HepG2 (cell line): ENCODE measurements around the gene PLPPR3. TPM values are rescaled to one million over a fixed set of nuclear protein-coding genes. Genes with fewer than 3 reads are reported as not detected.
A peak's percentile ranks its signal among the peaks of the same experiment; 100 is the strongest.

Experiments
- CBFB ChIP-seq: sonication (generic); formaldehyde crosslinking; IDR thresholded peaks from 2 replicates; pipeline ENCODE4 v1.4.0; 2020; ENCODE audit warnings: missing genetic modification reagents
- DBP ChIP-seq: sonication (generic); formaldehyde crosslinking; IDR thresholded peaks from 2 replicates; pipeline ENCODE4 v1.4.0; 2020; ENCODE audit warnings: missing genetic modification reagents; ENCODE audit errors: not compliant biosample characterization
- ERF ChIP-seq: IDR thresholded peaks from 2 replicates; pipeline ENCODE4 v1.6.1; 2018; ENCODE audit warnings: missing biosample characterization, missing genetic modification reagents
- ETV5 ChIP-seq: IDR thresholded peaks from 2 replicates; pipeline ENCODE4 v1.6.1; 2018; ENCODE audit warnings: missing biosample characterization, missing genetic modification reagents, inconsistent platforms, borderline replicate concordance
- HMGA1 ChIP-seq: sonication (generic); formaldehyde crosslinking; conservative IDR thresholded peaks from 2 replicates; pipeline ENCODE4 v1.4.0; 2020; ENCODE audit warnings: missing genetic modification reagents
- HNRNPK ChIP-seq: fragments of 200-400 bp; formaldehyde crosslinking; IDR thresholded peaks from 2 replicates; pipeline ENCODE4 v1.6.1; 2018; ENCODE audit warnings: low read length, low read depth, moderate library complexity, mild to moderate bottlenecking; ENCODE audit not compliant: poor library complexity, severe bottlenecking
- JUN ChIP-seq: sonication (generic); formaldehyde crosslinking; IDR thresholded peaks from 2 replicates; pipeline ENCODE4 v1.4.0; 2020; ENCODE audit warnings: mild to moderate bottlenecking, missing genetic modification reagents
- MZF1 ChIP-seq: sonication (generic); formaldehyde crosslinking; IDR thresholded peaks from 2 replicates; pipeline ENCODE4 v1.8.1; 2023; ENCODE audit warnings: mild to moderate bottlenecking, missing genetic modification reagents, borderline replicate concordance
- POLR2AphosphoS5 ChIP-seq: IDR thresholded peaks from 2 replicates; pipeline ENCODE4 v1.6.1; 2012; ENCODE audit warnings: low read depth, low read length
- SUZ12 ChIP-seq: fragments of 150-350 bp; IDR thresholded peaks from 2 replicates; pipeline ENCODE4 v1.6.1; 2014; ENCODE audit warnings: low read depth, low read length
- ZBTB49 ChIP-seq: sonication (generic); formaldehyde crosslinking; IDR thresholded peaks from 2 replicates; pipeline ENCODE4 v1.4.0; 2020; ENCODE audit warnings: missing genetic modification reagents, borderline replicate concordance
- ZFP82 ChIP-seq: sonication (generic); formaldehyde crosslinking; IDR thresholded peaks from 2 replicates; pipeline ENCODE4 v1.5.1; 2020; ENCODE audit warnings: mild to moderate bottlenecking, missing genetic modification reagents, borderline replicate concordance
- ZNF224 ChIP-seq: sonication (generic); formaldehyde crosslinking; IDR thresholded peaks from 2 replicates; pipeline ENCODE4 v1.5.0; 2020; ENCODE audit warnings: mild to moderate bottlenecking, missing genetic modification reagents
- ZNF720 ChIP-seq: sonication (generic); formaldehyde crosslinking; IDR thresholded peaks from 2 replicates; pipeline ENCODE4 v1.4.0; 2020; ENCODE audit warnings: missing genetic modification reagents
- polyA plus RNA-seq, 8 experiments: library from polyadenylated mRNA; depleted of rRNA in 3 of 8; stranded (reverse) in 7 of 8; unstranded in 1 of 8; fragments of >200 nt; fragmentation: Illumina TruSeq in 4 of 8; extraction: Trizol in 4 of 8; gene quantifications; 2 replicates each; pipeline versions ENCODE4 v1.2.1 to v1.2.3, GENCODE V29; 2011 to 2016; ENCODE audit warnings: low read depth in 4 of 8, missing spikeins in 1 of 8, mixed read lengths in 1 of 8; ENCODE audit not compliant: insufficient read depth in 1 of 8
- total RNA-seq, 5 experiments: library from RNA; depleted of rRNA; stranded (reverse); fragments of >200 nt; fragmentation: Illumina TruSeq; extraction: Trizol; gene quantifications; 2 replicates each; pipeline ENCODE4 v1.2.3, GENCODE V29; 2016; ENCODE audit warnings: low read depth in 1 of 5
- TF ChIP-seq, protein P1 (sequence below): sonication (generic); formaldehyde crosslinking; IDR thresholded peaks from 2 replicates; pipeline ENCODE4 v1.8.1; 2023; ENCODE audit warnings: mild to moderate bottlenecking, moderate library complexity, missing genetic modification reagents
- TF ChIP-seq, protein P2 (sequence below): sonication (generic); formaldehyde crosslinking; IDR thresholded peaks from 2 replicates; pipeline ENCODE4 v1.8.1; 2022; ENCODE audit warnings: mild to moderate bottlenecking, missing genetic modification reagents
- TF ChIP-seq, protein P3 (sequence below): sonication (generic); formaldehyde crosslinking; IDR thresholded peaks from 2 replicates; pipeline ENCODE4 v1.4.0; 2020; ENCODE audit warnings: missing genetic modification reagents, mild to moderate bottlenecking, borderline replicate concordance
- TF ChIP-seq, protein P4 (sequence below): sonication (generic); formaldehyde crosslinking; IDR thresholded peaks from 2 replicates; pipeline ENCODE4 v1.5.0; 2020; ENCODE audit warnings: mild to moderate bottlenecking, missing genetic modification reagents, borderline replicate concordance

PLPPR3 gene
- total and polyA plus RNA-seq, 2 of the 13 experiments (the other 11 are each of a cell fraction or from before 2014, with no cell fraction given): 0.07 to 0.16 TPM

GRCh38 chr19:788983-789700, 32.6 kb downstream of the PLPPR3 start (continued):
- TF ChIP-seq POLR2AphosphoS5: no peak
- TF ChIP-seq ZBTB49: no peak
- no peak for TF ChIP-seq HNRNPK
- no peak for TF ChIP-seq SUZ12
- TF ChIP-seq, protein P1, sequence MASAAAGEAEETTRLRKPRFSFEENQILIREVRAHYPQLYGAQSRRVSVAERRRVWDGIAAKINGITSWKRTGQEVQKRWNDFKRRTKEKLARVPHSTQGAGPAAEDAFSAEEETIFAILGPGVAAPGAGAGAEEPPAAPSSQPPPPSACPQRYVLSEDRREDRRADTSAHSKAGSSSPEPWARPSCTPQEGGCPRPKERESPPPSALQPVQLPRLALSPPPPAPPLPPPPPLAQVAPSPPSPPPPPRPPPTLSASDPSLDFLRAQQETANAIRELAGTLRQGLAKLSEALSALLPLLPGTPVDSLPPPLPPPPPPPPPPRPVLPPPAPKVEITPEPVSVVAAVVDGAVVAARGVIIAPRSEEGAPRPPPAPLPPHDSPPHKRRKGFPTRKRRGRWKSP: no peak
- TF ChIP-seq, protein P2, sequence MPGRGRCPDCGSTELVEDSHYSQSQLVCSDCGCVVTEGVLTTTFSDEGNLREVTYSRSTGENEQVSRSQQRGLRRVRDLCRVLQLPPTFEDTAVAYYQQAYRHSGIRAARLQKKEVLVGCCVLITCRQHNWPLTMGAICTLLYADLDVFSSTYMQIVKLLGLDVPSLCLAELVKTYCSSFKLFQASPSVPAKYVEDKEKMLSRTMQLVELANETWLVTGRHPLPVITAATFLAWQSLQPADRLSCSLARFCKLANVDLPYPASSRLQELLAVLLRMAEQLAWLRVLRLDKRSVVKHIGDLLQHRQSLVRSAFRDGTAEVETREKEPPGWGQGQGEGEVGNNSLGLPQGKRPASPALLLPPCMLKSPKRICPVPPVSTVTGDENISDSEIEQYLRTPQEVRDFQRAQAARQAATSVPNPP (CRISPR knock-in tag): no peak
- TF ChIP-seq, protein P3, sequence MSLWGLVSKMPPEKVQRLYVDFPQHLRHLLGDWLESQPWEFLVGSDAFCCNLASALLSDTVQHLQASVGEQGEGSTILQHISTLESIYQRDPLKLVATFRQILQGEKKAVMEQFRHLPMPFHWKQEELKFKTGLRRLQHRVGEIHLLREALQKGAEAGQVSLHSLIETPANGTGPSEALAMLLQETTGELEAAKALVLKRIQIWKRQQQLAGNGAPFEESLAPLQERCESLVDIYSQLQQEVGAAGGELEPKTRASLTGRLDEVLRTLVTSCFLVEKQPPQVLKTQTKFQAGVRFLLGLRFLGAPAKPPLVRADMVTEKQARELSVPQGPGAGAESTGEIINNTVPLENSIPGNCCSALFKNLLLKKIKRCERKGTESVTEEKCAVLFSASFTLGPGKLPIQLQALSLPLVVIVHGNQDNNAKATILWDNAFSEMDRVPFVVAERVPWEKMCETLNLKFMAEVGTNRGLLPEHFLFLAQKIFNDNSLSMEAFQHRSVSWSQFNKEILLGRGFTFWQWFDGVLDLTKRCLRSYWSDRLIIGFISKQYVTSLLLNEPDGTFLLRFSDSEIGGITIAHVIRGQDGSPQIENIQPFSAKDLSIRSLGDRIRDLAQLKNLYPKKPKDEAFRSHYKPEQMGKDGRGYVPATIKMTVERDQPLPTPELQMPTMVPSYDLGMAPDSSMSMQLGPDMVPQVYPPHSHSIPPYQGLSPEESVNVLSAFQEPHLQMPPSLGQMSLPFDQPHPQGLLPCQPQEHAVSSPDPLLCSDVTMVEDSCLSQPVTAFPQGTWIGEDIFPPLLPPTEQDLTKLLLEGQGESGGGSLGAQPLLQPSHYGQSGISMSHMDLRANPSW: peak; percentile 21; the same call in 1 of the 2 replicates
- no peak for TF ChIP-seq ZNF720 (CRISPR knock-in tag)
- peak; percentile 90 for TF ChIP-seq ETV5 (CRISPR knock-in tag)
- no peak for TF ChIP-seq CBFB (CRISPR knock-in tag)
- TF ChIP-seq HMGA1: no peak
- no peak for TF ChIP-seq ZFP82 (CRISPR knock-in tag)
- TF ChIP-seq ZNF224 (CRISPR knock-in tag): no peak
- no peak for TF ChIP-seq ERF
- TF ChIP-seq DBP (CRISPR knock-in tag): no peak
- no peak for TF ChIP-seq JUN (CRISPR knock-in tag)
- no peak for TF ChIP-seq MZF1 (CRISPR knock-in tag)
- TF ChIP-seq, protein P4, sequence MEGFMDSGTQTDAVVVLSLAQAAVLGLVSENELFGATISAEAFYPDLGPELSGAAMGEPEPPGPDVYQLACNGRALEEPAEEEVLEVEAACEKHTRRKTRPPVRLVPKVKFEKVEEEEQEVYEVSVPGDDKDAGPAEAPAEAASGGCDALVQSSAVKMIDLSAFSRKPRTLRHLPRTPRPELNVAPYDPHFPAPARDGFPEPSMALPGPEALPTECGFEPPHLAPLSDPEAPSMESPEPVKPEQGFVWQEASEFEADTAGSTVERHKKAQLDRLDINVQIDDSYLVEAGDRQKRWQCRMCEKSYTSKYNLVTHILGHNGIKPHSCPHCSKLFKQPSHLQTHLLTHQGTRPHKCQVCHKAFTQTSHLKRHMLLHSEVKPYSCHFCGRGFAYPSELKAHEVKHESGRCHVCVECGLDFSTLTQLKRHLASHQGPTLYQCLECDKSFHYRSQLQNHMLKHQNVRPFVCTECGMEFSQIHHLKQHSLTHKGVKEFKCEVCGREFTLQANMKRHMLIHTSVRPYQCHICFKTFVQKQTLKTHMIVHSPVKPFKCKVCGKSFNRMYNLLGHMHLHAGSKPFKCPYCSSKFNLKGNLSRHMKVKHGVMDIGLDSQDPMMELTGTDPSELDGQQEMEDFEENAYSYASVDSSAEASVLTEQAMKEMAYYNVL (CRISPR knock-in tag): no peak
